Right lobe of liver (tissue), 6 donors: ENCODE measurements around the gene SLC7A6OS. TPM values are rescaled to one million over a fixed set of nuclear protein-coding genes. Genes with fewer than 3 reads are reported as not detected.

Source experiments
- ATAC-seq, 4 donors: fragments of 200-7000 bp; cut with Tn5 transposase; one replicate each; pipeline ENCODE4 v1.9.1; 2020; ENCODE audit warnings: mild to moderate bottlenecking in 4 of 4, moderate library complexity in 4 of 4
- DNase-seq, 3 donors: peaks; one replicate each; pipeline ENCODE4 v3.0.0-alpha.2; 2020
- H3K27ac ChIP-seq, 3 donors: fragments of 200-600 bp; one replicate each; pipeline ENCODE4 v1.8.0; 2022
- H3K27me3 ChIP-seq, 2 donors: fragments of 200-600 bp; one replicate each; pipeline ENCODE4 v1.8.0; 2022
- H3K36me3 ChIP-seq, 4 donors: fragments of 200-600 bp; sonication (generic) in 1 of 4; one replicate each; pipeline versions ENCODE4 v1.5.1 to v1.8.0; 2017 to 2022; ENCODE audit warnings: control low read depth in 1 of 4
- H3K4me1 ChIP-seq, 4 donors: fragments of 200-600 bp; sonication (generic) in 1 of 4; one replicate each; pipeline versions ENCODE4 v1.5.1 to v1.8.0; 2017 to 2022; ENCODE audit warnings: control low read depth in 1 of 4
- H3K4me3 ChIP-seq, 3 donors: fragments of 200-600 bp; one replicate each; pipeline ENCODE4 v1.8.0; 2022
- H3K9me3 ChIP-seq, 4 donors: fragments of 200-600 bp; sonication (generic) in 1 of 4; one replicate each; pipeline versions ENCODE4 v1.5.1 to v1.8.0; 2017 to 2022; ENCODE audit warnings: control low read depth in 1 of 4
- CTCF ChIP-seq, 4 donors: fragments of 200-600 bp in 3 of 4; fragments of 450-650 bp in 1 of 4; IDR thresholded peaks; one replicate each; pipeline versions ENCODE4 v1.5.1 to v1.8.0; 2016 to 2022; ENCODE audit warnings: antibody characterized with exemption in 4 of 4, mild to moderate bottlenecking in 2 of 4
- POLR2A ChIP-seq: fragments of 450-650 bp; IDR thresholded peaks from one replicate; pipeline ENCODE4 v1.6.1; 2017; ENCODE audit warnings: antibody characterized with exemption, mild to moderate bottlenecking
- WGBS: methylation state at CpG from one replicate; pipeline ENCODE4 v1.1.6; 2018; ENCODE audit warnings: low coverage, low lambda C conversion rate; ENCODE audit not compliant: insufficient coverage; ENCODE audit errors: missing lambda C conversion rate; 5-methylcytosine and 5-hydroxymethylcytosine counted together
- intact Hi-C, 2 donors: fragments of 100-400 bp; cut with DNase I; formaldehyde crosslinking; loops; one replicate each; pipeline versions ENCODE4 v1.11.2 to v1.14.1; 2022
- total RNA-seq, 6 experiments: library from RNA; depleted of rRNA in 2 of 6; stranded (reverse); fragments of >200 nt in 2 of 6; fragmentation: NEBNext Ultra II Directional in 3 of 6; extraction: Animal tissue kit (Norgen Biotek cat#: 25700) in 3 of 6; gene quantifications; one replicate each; pipeline versions ENCODE4 v1.1.0 to v1.2.4, GENCODE V29; 2016 to 2023
- donor health status: DM: no; HTN: yes; CAD: no.
- donor health status: DM: no; HTN: no; CAD: no.
- donor health status: DM: no; HTN: no; CAD: no.
- donor health status: DM: no; HTN: yes; CAD: no.
- donor health status: DM: no; HTN: yes; CAD: no.

The SLC7A6OS gene
- total RNA-seq, 6 experiments from 2014 or later = 4.0 to 5.4 (median 4.8) TPM

- peak in 1 of 3 donors; percentile 46 for DNase-seq
- no peak overlapping the region for H3K27ac ChIP-seq
- TF ChIP-seq CTCF (IDR thresholded peaks at IDR 0.05) = no peak
- TF ChIP-seq POLR2A = no peak
- peaks cover 0 to 47% (median 6%) of the 10 kb centered on the region in 4 donors for H3K36me3 ChIP-seq
- no peak overlapping the region for H3K4me3 ChIP-seq
- no peak for ATAC-seq
- no peaks in the 10 kb centered on the region for H3K4me1 ChIP-seq
- no peaks in the 10 kb centered on the region for H3K9me3 ChIP-seq
- H3K27me3 ChIP-seq = no peaks in the 10 kb centered on the region
- intact Hi-C loops = no loop called here
- WGBS = no CpG with 5 or more reads among the region's 28 CpGs
Observed at GRCh38 chr16:68355447-68356248, 44.9 kb upstream of the SLC7A6OS start.

GRCh38 chr16:68354816-68355215 is 44.1 kb upstream of the SLC7A6OS start:
- WGBS = no CpG with 5 or more reads among the region's 9 CpGs
- Histone ChIP-seq H3K9me3 (no peaks in the 10 kb centered on the region), H3K4me1 (no peaks in the 10 kb centered on the region), H3K27ac (no peak overlapping the region), H3K4me3 (no peak overlapping the region), H3K27me3 (no peaks in the 10 kb centered on the region), H3K36me3 (peaks cover 0 to 51% (median 6%) of the 10 kb centered on the region in 4 donors)
- DNase-seq (peak in 1 of 3 donors; percentile 48), ATAC-seq (no peak)
- intact Hi-C loops = no loop called here
- no peak for TF ChIP-seq CTCF (IDR thresholded peaks at IDR 0.05)
- TF ChIP-seq POLR2A = no peak

- Histone ChIP-seq H3K4me3 (no peak overlapping the region), H3K9me3 (no peaks in the 10 kb centered on the region), H3K4me1 (no peaks in the 10 kb centered on the region), H3K27me3 (no peaks in the 10 kb centered on the region), H3K27ac (no peak overlapping the region), H3K36me3 (peaks cover 0 to 65% (median 6%) of the 10 kb centered on the region in 4 donors)
- TF ChIP-seq CTCF (IDR thresholded peaks at IDR 0.05) = no peak
- no peak for TF ChIP-seq POLR2A
- WGBS = 100% methylated on average over 1 of the region's 13 CpGs
- DNase-seq (peak in 1 of 3 donors; percentile 43), ATAC-seq (no peak)
- intact Hi-C loops = no loop called here
Observed at GRCh38 chr16:68353366-68353765, 42.6 kb upstream of the SLC7A6OS start.

GRCh38 chr16:68351991-68352431 is 41.3 kb upstream of the SLC7A6OS start:
- H3K36me3 ChIP-seq = peaks cover 0 to 64% (median 6%) of the 10 kb centered on the region in 4 donors

More at GRCh38 chr16:68351991-68352431, 41.3 kb upstream of the SLC7A6OS start:
- WGBS = 90% methylated on average over 3 of the region's 11 CpGs
- no peak for TF ChIP-seq CTCF (IDR thresholded peaks at IDR 0.05)
- TF ChIP-seq POLR2A = no peak
- DNase-seq (peak in 1 of 3 donors; percentile 37), ATAC-seq (no peak)
- no peaks in the 10 kb centered on the region for H3K9me3 ChIP-seq
- no peak overlapping the region for H3K4me3 ChIP-seq
- intact Hi-C loops = no loop called here
- no peaks in the 10 kb centered on the region for H3K27me3 ChIP-seq
- peaks cover 0 to under 1% (median 0%) of the 10 kb centered on the region in 4 donors for H3K4me1 ChIP-seq
- no peak overlapping the region for H3K27ac ChIP-seq
